ENCODE results near the gene THAP11. TPM values are rescaled to one million over a fixed set of nuclear protein-coding genes. Genes with fewer than 3 reads are reported as not detected.
"Not testable (repeated sequence)": the region's sequence is repeated elsewhere in the genome, so short reads cannot be mapped to it uniquely, and the experiment has no call there.

The THAP11 gene
- total RNA-seq, 1 experiment from 2014 or later = 37.2 TPM

- H3K36me3 ChIP-seq = peaks cover 3% of the 10 kb centered on the region; the same call in 1 of the 2 replicates
- no peaks in the 10 kb centered on the region for H3K27me3 ChIP-seq
- no peak for DNase-seq
- no peaks in the 10 kb centered on the region for H3K9me3 ChIP-seq
- H3K4me3 ChIP-seq = no peak overlapping the region
Measured at GRCh38 chr16:67825906-67826305, 16.2 kb upstream of the THAP11 start.

DNA sequence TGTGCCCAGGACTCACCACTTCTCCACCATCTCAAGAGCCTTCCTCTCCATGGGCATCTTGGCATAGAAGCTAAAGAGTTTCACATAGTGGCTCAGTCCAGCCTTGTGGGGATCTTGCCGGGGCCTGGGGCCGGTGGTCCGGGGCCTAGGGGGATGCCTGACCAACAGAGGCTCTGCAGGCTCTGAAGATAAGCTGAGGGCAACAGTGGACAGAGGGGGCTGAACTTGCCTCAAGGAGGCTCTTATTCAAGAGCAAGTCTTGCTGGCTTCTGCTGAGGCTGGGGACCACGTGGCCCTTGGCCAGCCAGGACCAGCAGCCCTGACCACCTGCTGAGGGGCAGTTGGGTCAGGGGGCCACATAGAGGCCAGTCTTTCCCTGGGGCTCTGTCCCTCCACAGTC is 13.5 kb upstream of the THAP11 start:
- Histone ChIP-seq H3K4me3 (no peak overlapping the region), H3K36me3 (peaks cover 8% of the 10 kb centered on the region), H3K27me3 (no peaks in the 10 kb centered on the region), H3K9me3 (no peaks in the 10 kb centered on the region)
- DNase-seq = no peak

GRCh38 chr16:67833030-67833414 is 9.1 kb upstream of the THAP11 start:
- peak; percentile 75 for DNase-seq
- H3K9me3 ChIP-seq = no peaks in the 10 kb centered on the region
- H3K4me3 ChIP-seq = peak overlapping the region; percentile 74
- H3K27me3 ChIP-seq = no peaks in the 10 kb centered on the region
- peaks cover 8% of the 10 kb centered on the region for H3K36me3 ChIP-seq

DNA sequence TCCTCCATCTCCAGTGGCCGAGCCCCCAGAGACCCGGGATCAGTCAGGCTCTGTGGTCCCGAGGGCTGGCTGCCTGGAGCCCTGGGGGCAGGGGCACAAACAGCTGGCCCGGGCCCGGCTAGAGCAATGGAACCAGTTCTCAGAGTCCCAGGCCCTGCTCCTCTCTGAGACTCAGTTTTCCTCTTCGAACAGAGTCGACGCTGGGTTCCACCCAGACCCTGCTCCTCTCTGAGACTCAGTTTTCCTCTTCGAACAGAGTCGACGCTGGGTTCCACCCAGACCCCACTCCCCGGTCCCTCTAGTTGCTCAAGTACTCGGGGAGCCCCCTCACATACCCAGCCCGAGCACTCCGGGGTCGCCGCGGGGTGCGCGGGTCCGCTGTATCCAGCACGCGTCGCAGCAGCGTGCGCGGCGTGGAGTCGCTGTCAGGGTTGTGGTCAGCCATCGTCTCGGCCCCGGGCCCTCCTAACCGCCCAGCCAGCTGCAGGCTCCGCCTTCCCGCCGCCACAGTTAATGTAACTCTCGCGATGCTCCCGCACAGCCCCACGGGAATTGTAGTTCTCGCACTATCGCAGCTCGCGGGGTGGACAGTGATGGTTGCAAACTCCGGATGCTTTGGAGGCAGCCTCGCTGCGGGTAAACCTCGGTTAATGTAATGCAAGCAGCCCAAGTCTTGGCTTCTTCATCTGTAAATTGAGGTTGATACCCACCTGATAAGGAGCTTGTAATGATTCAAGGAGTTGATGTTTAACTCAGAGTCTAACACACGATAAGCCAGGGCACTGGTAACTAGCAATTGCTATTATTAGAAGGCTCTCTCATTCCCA is 8.5 kb upstream of the THAP11 start:
- Histone ChIP-seq H3K36me3 (peaks cover 8% of the 10 kb centered on the region), H3K9me3 (no peaks in the 10 kb centered on the region), H3K4me3 (peak overlapping the region; percentile 74), H3K27me3 (no peaks in the 10 kb centered on the region)
- DNase-seq = peak; percentile 84

DNA sequence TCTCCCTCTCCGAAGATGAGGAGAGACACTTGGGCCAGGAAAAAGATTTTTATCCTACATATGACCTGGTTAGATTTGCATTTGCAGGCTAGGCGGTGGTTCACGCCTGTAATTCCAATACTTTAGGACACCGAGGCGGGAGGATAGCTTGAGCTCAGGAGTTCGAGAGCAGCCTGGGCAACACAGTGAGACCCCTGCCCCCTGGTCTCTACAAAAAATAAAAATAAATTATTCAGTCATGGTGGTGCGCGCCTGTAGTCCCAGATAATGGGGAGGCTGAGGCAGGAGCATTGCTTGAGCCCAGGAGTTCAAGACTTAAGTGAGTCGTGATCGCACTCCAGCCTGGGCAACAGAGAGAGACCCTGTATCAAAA is 7.9 kb upstream of the THAP11 start:
- no peaks in the 10 kb centered on the region for H3K27me3 ChIP-seq
- peaks cover 8% of the 10 kb centered on the region for H3K36me3 ChIP-seq
- no peaks in the 10 kb centered on the region for H3K9me3 ChIP-seq
- no peak for DNase-seq
- peak overlapping the region; percentile 74 for H3K4me3 ChIP-seq

GRCh38 chr16:67837190-67837589 is 4.9 kb upstream of the THAP11 start:
- not testable (repeated sequence) for DNase-seq, H3K36me3 ChIP-seq, H3K4me3 ChIP-seq, H3K9me3 ChIP-seq, H3K27me3 ChIP-seq

DNA sequence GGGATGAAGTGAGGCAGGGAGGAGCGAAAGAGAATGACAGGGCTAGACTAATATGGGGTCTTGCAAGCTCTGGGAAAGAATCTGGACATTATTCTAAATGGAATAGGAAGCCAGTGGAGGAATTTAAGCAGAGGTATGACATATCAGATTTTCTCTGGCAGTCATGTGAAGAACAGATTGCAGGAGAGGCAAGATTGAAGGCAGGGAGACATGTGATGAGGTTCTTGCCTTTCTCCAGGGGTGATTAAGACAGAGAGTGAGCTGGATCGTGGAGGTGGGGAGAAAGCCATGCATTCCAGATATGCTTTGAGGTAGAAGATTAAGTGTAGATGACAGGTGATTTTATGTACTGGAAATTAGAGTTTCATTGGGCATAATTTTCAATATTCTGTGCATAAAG is 4.3 kb upstream of the THAP11 start:
- Histone ChIP-seq H3K27me3 (no peaks in the 10 kb centered on the region), H3K9me3 (no peaks in the 10 kb centered on the region), H3K4me3 (no peak overlapping the region), H3K36me3 (no peaks in the 10 kb centered on the region)
- no peak for DNase-seq

DNA sequence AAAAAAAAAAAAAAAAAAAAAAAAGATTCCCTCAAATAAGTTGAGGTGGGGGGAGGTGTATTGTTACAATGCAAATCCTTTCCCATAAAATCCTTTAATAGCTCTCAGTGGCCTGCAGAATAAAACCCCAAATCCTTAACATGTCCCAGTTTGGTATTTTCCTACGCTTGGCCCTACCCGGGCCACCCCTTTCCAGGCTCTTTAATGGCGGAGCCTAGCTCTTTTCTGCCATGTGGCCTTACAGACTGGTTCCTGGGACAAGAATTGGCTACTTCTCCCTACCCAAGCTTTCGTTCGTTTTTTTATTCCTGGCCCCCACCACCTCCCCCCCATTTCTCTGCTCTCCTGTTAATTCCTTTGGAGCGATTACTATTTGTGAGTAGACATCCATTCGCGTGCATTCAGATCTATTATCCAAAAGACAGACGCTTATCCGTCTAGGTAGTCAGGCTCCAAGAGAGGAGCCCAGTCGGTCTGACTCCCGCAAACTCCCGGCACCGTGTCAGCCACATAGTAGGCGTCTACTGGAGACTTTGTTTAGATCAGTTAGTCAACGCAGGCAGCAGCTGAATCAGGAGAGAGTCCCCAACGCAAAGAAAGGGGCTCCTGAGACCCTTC is 813 bp upstream of the THAP11 start:
- Histone ChIP-seq H3K27me3 (no peaks in the 10 kb centered on the region), H3K36me3 (peaks cover 5% of the 10 kb centered on the region), H3K9me3 (no peaks in the 10 kb centered on the region), H3K4me3 (peak overlapping the region; percentile 96)
- DNase-seq = no peak

- Histone ChIP-seq H3K4me3 (peak overlapping the region; percentile 96), H3K9me3 (no peaks in the 10 kb centered on the region), H3K36me3 (peaks cover 5% of the 10 kb centered on the region), H3K27me3 (no peaks in the 10 kb centered on the region)
- DNase-seq = no peak
Measured at GRCh38 chr16:67842509-67843342, 606 bp downstream of the THAP11 start.

GRCh38 chr16:67843343-67843765 is 1.2 kb downstream of the THAP11 start:
- peak overlapping the region; percentile 96 for H3K4me3 ChIP-seq
- H3K9me3 ChIP-seq = no peaks in the 10 kb centered on the region
- no peak for DNase-seq
- H3K36me3 ChIP-seq = peaks cover 5% of the 10 kb centered on the region
- no peaks in the 10 kb centered on the region for H3K27me3 ChIP-seq

DNA sequence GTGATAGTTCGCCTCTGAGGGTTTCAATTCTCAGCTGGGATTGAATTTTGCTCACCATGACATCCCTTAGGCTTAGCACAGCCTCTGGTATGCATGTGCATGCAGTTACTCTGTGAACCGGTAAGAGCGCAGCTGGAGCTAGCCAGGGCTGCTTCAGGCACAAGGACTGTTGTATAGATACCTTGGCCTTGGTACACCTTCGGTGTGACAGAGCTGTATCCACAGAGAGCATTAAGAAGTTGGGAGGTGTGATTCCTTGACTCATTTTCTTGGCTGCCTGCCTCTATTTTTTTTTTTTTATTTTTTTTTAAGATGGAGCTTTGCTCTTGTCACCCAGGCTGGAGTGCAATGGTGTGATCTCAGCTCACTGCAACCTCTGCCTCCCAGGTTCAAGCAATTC is 2.4 kb downstream of the THAP11 start:
- no peak overlapping the region for H3K4me3 ChIP-seq
- H3K36me3 ChIP-seq = peaks cover 12% of the 10 kb centered on the region
- H3K9me3 ChIP-seq = no peaks in the 10 kb centered on the region
- H3K27me3 ChIP-seq = no peaks in the 10 kb centered on the region
- no peak for DNase-seq

DNA sequence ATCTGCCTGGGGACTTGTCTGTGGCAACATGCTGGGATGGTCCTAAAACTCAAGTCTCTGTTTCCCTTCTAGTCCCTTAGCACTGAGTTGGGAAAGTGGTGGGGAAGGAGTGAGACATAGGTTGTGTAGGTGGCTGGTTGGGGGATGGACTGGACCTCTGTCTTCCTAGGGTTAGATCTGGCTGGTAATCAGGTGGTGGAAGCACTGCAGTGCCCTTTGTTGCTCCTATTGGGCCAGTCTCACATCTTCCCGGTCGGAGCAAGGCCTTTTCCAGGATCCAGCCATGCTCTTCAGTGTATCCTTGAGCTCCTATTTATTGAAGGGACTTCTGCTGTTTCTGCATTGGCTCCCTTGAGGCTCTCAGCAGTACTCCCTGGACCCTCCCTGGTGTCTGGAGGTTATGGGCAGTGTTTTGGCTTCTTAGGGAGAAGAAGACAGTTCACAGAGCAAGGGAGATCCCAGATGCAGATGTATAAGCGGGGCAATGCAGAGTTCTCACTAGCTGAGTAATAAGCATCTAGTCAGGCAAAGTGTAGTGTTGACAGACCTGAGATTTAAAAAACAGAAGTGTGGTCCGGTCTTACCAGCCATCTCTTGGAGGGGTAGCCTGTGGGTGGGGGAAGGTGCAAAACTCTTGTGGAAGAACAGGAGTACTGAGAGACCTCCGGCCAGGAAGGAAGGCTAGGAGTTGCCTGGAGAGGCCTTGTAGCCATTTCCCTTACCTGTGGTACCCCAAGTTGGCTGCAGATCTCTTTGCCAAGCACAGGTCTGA is 3.4 kb downstream of the THAP11 start:
- Histone ChIP-seq H3K27me3 (no peaks in the 10 kb centered on the region), H3K36me3 (peaks cover 12% of the 10 kb centered on the region), H3K9me3 (no peaks in the 10 kb centered on the region), H3K4me3 (peak overlapping the region; percentile 78)
- no peak for DNase-seq

GRCh38 chr16:67846063-67846319 is 3.9 kb downstream of the THAP11 start:
- H3K36me3 ChIP-seq = peaks cover 12% of the 10 kb centered on the region
- no peaks in the 10 kb centered on the region for H3K27me3 ChIP-seq
- H3K9me3 ChIP-seq = no peaks in the 10 kb centered on the region
- H3K4me3 ChIP-seq = peak overlapping the region; percentile 78
- no peak for DNase-seq

GRCh38 chr16:67846320-67847063 is 4.4 kb downstream of the THAP11 start, which contains the start of gene NUTF2:
Gene NUTF2, plus strand, starts transcription at chr16:67846933. Its CDS starts 18,198 bp downstream, at chr16:67865131.
- peak within 1 kb of the TSS; percentile 78 for H3K4me3 ChIP-seq
- no peaks in the 10 kb centered on the region for H3K27me3 ChIP-seq
- no peaks in the 10 kb centered on the region for H3K9me3 ChIP-seq
- peak; percentile 95 for DNase-seq
- H3K36me3 ChIP-seq = peaks cover 12% of the 10 kb centered on the region

- Histone ChIP-seq H3K4me3 (peak within 1 kb of the TSS; percentile 78), H3K27me3 (no peaks in the 10 kb centered on the region), H3K36me3 (peaks cover 12% of the 10 kb centered on the region), H3K9me3 (no peaks in the 10 kb centered on the region)
- DNase-seq = peak; percentile 53
Measured at GRCh38 chr16:67847064-67847861, 5.1 kb downstream of the THAP11 start, which contains the start of gene CENPT. Gene CENPT, minus strand, starts transcription at chr16:67847693. Its CDS starts 13,834 bp downstream, at chr16:67833859.
